Stimulated activated CD8-positive, alpha-beta memory T cell treated with anti-CD3 and anti-CD28 coated beads, Interleukin-2, amount 100 ng/mL, for 1 hour (primary cell): ENCODE measurements around the gene MOV10.

Source experiments
- DNase-seq, 2 donors: peaks; one replicate each; pipeline ENCODE4 v3.0.0-alpha.2; 2020; ENCODE audit warnings: low read depth in 2 of 2

MOV10 gene

DNA sequence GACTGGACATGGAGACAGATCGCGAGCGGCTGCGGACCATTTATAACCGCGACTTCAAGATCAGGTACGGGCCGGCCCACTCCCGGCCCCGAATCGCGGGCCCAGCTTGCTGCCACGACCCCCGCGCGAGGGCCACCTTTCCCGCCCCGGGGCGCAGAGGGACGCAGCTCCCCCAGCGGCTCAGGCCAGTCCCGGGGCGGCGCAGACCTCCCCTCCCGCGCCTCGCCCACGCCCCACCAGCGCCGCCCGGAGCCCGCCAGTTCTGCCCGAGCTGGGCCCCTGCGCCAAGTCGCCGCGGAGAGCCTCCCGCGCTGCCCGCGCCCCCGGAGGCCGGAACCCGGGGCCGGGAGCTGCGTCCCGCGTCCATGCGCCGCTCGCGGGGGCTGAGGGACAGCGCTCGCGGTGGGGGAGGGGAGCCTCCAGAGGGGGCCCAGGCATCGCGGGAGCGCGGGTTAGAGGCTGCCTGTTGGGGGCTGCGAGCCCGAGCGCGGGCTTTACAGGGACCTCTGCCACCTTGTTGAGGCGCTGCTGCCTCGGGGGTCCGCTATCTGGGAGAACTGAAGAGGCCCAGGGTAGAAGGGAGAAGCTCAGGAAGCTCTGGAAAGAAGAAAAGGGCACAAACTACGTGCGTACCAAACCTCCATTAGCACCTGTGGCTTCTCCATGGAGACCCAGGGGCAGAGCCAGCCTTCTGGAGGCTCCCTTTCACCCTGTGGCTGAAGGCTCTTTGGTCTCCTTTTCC is 698 bp downstream of the MOV10 start:
- peak in 1 of 2 donors; percentile 16 for DNase-seq

DNA sequence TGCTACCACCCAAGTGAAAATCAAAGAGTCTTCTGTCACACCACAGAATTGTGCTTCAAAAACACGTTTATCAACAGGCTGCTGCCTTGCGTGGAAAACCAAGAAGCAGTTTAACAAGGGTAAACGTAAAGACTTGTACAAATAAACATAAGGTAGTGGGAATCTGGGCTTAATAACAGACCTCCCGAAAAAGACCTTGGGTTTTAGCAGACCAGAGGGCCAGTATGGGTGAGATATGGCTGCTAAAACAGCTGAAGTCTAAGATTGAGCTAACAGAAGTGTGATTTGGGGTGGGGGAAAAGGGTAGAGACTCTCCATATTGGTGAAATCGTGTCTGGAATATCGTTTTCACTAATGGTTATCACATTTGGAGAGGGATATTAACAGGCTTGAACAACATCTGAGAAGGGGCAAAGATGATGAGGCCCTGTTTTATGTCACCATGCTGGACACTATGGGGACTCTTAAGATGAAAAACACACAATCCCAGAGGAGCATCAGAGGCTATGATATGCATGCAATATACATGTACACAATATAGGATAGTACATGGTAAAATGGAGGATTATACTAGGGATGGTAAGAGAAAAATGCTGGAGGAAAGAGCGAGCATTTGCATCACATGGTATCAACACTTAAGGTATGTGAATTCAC is 1.4 kb downstream of the MOV10 start:
- no peak for DNase-seq

- DNase-seq = no peak
These were observed 2.1 kb downstream of the MOV10 start for GRCh38 chr1:112676543-112676942.

DNA sequence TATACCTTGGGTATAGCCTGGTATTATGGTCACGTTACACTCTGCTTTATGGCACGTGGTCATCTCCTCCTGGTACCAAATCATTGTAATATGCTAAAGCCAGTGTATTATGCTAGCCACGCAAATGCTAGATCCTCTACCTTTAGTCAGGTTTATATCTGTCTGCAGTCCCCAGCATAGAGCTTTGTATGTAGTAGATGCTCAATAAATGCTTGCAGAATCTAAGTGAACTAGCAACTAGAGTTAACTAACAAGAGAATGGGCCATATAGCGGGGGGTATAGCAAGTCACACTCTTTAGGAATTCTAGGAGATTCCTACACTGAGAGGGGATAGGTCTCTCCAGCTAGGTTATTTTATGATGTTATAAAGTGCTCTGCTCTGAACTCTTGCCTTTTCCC is 3.0 kb downstream of the MOV10 start:
- DNase-seq = no peak

DNA sequence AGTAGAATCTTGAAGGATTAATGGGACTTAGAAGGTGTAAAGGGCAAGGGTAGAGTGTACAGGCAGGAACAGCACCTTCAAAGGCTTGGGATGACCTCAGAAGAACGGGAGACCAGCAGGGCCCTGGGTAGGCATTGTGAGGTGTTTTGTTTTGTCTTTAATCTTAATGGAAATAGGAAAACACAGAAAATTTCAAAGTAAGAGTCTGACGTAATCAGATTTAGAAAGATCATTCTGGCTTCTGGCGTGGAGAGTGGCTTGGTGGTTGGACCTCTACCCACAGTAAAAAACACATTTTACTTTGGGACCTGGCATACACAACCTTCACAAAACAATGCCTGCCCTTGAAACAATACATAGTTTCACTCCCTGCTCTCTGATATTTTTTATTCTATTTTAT is 4.1 kb downstream of the MOV10 start:
- no peak for DNase-seq

DNA sequence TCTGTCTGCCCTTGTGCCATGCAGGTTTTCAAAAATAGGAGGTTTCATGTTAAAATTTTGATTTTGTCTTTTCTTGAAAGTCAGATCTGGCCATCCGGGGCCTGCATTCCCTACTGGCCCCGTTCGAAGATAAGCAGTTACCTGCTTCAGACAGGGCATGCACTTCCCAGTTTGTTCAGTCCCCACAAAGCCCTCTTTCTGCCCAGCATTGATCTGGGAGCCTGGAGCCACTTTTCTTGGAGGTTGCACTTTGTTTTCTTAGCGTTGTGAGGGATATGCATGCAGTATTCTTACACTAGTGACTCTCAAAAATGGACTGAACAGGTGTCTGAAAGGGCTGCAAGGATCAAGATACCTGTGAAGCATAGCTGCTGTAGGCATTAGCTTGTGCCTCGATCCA is 11.5 kb downstream of the MOV10 start:
- DNase-seq = no peak

DNA sequence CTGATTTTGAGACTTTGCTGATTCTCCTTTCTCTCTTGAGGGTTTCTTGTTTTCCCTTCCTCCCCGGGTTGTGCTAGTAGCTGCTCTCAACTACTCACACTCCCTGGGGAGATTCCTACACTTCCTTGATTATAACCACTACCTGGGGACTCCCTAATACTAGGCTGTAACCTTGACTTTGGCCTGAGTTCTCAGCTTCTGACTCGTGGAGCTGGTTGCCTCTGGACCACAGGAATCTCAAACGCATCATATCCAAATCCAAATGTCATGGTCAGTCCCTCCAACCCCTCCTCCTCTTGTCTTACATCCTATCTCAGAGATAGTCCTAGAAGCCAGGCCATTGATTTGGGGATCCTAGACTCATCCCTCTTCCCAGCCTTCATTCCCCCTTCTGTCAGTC is 12.0 kb downstream of the MOV10 start:
- no peak for DNase-seq

GRCh38 chr1:112686835-112687234 is 12.4 kb downstream of the MOV10 start:
- no peak for DNase-seq

GRCh38 chr1:112687361-112687760 is 12.9 kb downstream of the MOV10 start:
- no peak for DNase-seq

- no peak for DNase-seq
These were observed 13.5 kb downstream of the MOV10 start for GRCh38 chr1:112687785-112688496.

DNA sequence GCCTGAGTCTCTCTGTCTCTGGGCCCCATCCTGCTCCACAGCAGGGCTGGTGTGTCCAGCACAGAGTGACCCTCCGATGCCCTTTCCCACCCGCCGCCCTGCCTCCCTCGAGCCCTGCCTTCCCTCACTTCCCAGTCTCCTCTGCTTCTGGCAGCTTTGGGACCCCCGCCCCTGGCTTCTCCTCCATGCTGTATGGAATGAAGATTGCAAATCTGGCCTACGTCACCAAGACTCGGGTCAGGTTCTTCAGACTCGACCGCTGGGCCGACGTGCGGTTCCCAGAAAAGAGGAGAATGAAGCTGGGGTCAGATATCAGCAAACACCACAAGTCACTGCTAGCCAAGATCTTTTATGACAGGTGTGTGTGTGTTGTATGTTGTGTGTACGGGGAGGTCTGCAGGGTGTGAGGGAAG is 14.3 kb downstream of the MOV10 start:
- no peak for DNase-seq

DNA sequence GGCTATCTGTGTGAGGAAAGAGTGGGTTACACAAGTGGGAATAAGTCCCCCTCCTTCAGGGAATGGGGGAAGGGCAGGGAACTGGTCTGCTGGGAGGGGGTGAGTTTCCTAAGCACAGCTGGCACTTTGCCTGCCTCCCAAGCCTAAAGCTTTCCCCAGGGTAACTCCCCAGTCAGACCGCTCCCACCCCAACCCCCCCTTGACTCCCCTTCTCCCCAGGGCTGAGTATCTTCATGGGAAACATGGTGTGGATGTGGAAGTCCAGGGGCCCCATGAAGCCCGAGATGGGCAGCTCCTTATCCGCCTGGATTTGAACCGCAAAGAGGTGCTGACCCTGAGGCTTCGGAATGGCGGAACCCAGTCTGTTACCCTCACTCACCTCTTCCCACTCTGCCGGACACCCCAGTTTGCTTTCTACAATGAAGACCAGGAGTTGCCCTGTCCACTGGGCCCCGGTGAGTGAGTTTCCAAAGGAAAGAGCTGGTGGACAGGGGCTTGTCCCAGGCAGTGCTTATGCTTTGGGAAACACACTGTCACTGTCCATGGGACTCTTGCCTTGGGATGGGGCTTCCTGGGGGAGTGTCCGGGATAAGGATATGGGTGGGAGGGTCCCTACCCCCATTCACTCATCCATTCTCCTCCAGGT is 14.9 kb downstream of the MOV10 start:
- no peak for DNase-seq

DNA sequence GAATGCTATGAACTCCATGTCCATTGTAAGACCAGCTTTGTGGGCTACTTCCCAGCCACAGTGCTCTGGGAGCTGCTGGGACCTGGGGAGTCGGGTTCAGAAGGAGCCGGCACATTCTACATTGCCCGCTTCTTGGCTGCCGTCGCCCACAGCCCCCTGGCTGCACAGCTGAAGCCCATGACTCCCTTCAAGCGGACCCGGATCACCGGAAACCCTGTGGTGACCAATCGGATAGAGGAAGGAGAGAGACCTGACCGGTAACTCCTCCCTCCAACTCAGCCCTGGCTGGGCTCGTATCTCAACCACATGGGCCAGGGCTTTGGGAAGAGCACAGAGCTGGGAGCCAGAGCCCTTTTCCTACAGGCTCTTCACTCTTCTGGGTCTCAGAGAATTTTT is 15.4 kb downstream of the MOV10 start:
- no peak for DNase-seq

DNA sequence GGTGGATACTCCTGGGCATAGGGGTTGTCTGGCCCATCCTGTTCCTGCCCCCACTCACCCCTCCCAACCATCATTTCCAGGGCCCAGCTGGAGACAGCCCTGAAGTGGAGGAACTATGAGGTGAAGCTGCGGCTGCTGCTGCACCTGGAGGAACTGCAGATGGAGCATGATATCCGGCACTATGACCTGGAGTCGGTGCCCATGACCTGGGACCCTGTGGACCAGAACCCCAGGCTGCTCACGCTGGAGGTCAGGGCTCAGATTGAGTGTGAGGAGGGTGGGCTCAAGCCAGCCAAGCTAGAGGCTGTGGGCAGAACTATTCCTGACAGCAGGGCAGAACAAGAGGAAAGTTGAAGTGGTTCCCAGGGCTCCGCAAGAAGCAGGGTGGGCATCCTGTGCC is 18.2 kb downstream of the MOV10 start:
- no peak for DNase-seq

GRCh38 chr1:112693821-112694220 is 19.4 kb downstream of the MOV10 start:
- no peak for DNase-seq

GRCh38 chr1:112694363-112694929 is 20.0 kb downstream of the MOV10 start:
- no peak for DNase-seq

- DNase-seq = no peak
These were observed 20.8 kb downstream of the MOV10 start for GRCh38 chr1:112695276-112695675.

- DNase-seq = no peak
These were observed 22.3 kb downstream of the MOV10 start for GRCh38 chr1:112696578-112697314.

GRCh38 chr1:112697781-112698201 is 23.3 kb downstream of the MOV10 start:
- DNase-seq = no peak

GRCh38 chr1:112698366-112699310 is 24.2 kb downstream of the MOV10 start:
- DNase-seq = no peak
